OCI-LY1 (cell line): ENCODE data around the gene IL18R1.

Experiments
- CTCF ChIP-seq: fragments of 200-600 bp; sonication (generic), shearing (Covaris generic); IDR thresholded peaks from 2 replicates; pipeline ENCODE4 v1.5.1; 2017; ENCODE audit warnings: mild to moderate bottlenecking, antibody characterized with exemption, low read length, moderate library complexity, mixed read lengths
- EZH2 ChIP-seq: fragments of 200-600 bp; sonication (generic), shearing (Covaris generic); IDR thresholded peaks from 2 replicates; pipeline ENCODE4 v1.8.0; 2017; ENCODE audit warnings: borderline replicate concordance, mixed run types, mild to moderate bottlenecking, antibody characterized with exemption, low read length, moderate library complexity, mixed read lengths

DNA sequence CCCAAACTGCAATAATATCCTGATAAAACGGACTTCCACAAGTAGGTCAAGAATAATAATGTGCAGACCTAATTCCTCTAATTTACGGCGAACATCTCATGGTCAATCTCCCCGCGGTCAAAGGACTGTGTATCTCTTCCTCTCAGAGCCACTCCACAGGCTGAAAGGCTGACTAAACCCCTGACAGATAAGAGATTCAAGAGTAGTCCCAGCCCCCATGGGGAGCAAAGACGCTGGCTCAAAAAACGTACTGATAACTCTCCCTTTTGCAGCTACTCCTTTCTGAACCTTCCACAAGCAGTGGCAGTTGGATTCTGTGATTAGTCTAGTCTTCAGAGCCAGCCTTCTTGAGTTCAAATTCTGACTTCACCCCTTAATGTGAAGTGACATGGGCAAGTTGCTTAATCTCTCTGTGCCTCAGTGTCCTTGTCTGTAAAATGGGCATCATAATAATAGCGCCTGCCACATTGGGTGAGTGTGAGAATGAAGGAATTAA lies 19.7 kb upstream of the IL18R1 start:
- TF ChIP-seq CTCF (no peak), EZH2 (no peak)
